ENCODE data around the gene LRCH4.

- TF ChIP-seq, protein P1, sequence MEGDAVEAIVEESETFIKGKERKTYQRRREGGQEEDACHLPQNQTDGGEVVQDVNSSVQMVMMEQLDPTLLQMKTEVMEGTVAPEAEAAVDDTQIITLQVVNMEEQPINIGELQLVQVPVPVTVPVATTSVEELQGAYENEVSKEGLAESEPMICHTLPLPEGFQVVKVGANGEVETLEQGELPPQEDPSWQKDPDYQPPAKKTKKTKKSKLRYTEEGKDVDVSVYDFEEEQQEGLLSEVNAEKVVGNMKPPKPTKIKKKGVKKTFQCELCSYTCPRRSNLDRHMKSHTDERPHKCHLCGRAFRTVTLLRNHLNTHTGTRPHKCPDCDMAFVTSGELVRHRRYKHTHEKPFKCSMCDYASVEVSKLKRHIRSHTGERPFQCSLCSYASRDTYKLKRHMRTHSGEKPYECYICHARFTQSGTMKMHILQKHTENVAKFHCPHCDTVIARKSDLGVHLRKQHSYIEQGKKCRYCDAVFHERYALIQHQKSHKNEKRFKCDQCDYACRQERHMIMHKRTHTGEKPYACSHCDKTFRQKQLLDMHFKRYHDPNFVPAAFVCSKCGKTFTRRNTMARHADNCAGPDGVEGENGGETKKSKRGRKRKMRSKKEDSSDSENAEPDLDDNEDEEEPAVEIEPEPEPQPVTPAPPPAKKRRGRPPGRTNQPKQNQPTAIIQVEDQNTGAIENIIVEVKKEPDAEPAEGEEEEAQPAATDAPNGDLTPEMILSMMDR (IDR thresholded peaks at IDR 0.05; ENCODE audit: extremely low read depth in 1 of 2, insufficient read depth in 1 of 2, low read depth in 1 of 2, low read length in 2 of 2), result no peak
- TF ChIP-seq POLR2A (IDR thresholded peaks at IDR 0.05; ENCODE audit: low read depth, low read length), result no peak
Measured at GRCh38 chr7:100571829-100572116, 14.2 kb downstream of the LRCH4 start.
